Stimulated activated naive CD8-positive, alpha-beta T cell treated with anti-CD3 and anti-CD28 coated beads, Interleukin-15, amount 100 ng/mL, for 72 hours (primary cell): ENCODE data around the gene GPR101.
"Not testable (repeated sequence)": the region's sequence is repeated elsewhere in the genome, so short reads cannot be mapped to it uniquely, and the experiment has no call there.

Source experiments
- ATAC-seq: fragments of 150-1000 bp; cut with Tn5 transposase; 2 replicates; pipeline ENCODE4 v1.10.0; 2021; ENCODE audit warnings: mild to moderate bottlenecking, moderate library complexity
- DNase-seq, 2 donors: peaks; one replicate each; pipeline ENCODE4 v3.0.0; 2021 to 2022
- H3K27ac Mint-ChIP-seq, 2 donors: one replicate each; pipeline ENCODE4 v1.8.0; 2022; ENCODE audit warnings: mild to moderate bottlenecking in 2 of 2, mixed read lengths in 2 of 2, moderate library complexity in 2 of 2
- H3K27me3 Mint-ChIP-seq: one replicate; pipeline ENCODE4 v1.8.0; 2022; ENCODE audit warnings: mixed read lengths
- H3K4me1 Mint-ChIP-seq: one replicate; pipeline ENCODE4 v1.8.0; 2022; ENCODE audit warnings: mild to moderate bottlenecking, mixed read lengths
- H3K4me3 Mint-ChIP-seq, 2 donors: one replicate each; pipeline ENCODE4 v1.8.0; 2022; ENCODE audit warnings: mild to moderate bottlenecking in 2 of 2, mixed read lengths in 2 of 2, moderate library complexity in 1 of 2
- H3K9me3 Mint-ChIP-seq, 2 donors: one replicate each; pipeline ENCODE4 v1.8.0; 2022; ENCODE audit warnings: mixed read lengths in 2 of 2

Gene GPR101

GRCh38 chrX:137032841-137033773 is 688 bp downstream of the GPR101 start:
- Mint-ChIP-seq H3K4me3 (no peak overlapping the region), H3K27ac (no peak overlapping the region), H3K27me3 (peaks cover 51% of the 10 kb centered on the region), H3K4me1 (peaks cover 7% of the 10 kb centered on the region), H3K9me3 (no peaks in the 10 kb centered on the region)
- DNase-seq (no peak), ATAC-seq (peak; percentile 40)

GRCh38 chrX:137032341-137032694 is 1.5 kb downstream of the GPR101 start:
- peak; percentile 2 for ATAC-seq
- H3K9me3 Mint-ChIP-seq = no peaks in the 10 kb centered on the region
- H3K4me1 Mint-ChIP-seq = peaks cover 7% of the 10 kb centered on the region

GRCh38 chrX:137031517-137032340 is 2.1 kb downstream of the GPR101 start:
- peak overlapping the region in 1 of 2 donors; percentile 70 for H3K4me3 Mint-ChIP-seq
- H3K4me1 Mint-ChIP-seq = peaks cover 7% of the 10 kb centered on the region

More at GRCh38 chrX:137032341-137032694, 1.5 kb downstream of the GPR101 start:
- no peak overlapping the region for H3K27ac Mint-ChIP-seq
- no peak overlapping the region for H3K4me3 Mint-ChIP-seq
- H3K27me3 Mint-ChIP-seq = peaks cover 43% of the 10 kb centered on the region
- DNase-seq = no peak

GRCh38 chrX:137031039-137031438 is 2.8 kb downstream of the GPR101 start:
- H3K4me3 Mint-ChIP-seq = peak overlapping the region in 1 of 2 donors; percentile 70
- no peak for DNase-seq
- no peak for ATAC-seq
- no peak overlapping the region for H3K27ac Mint-ChIP-seq
- peaks cover 7% of the 10 kb centered on the region for H3K4me1 Mint-ChIP-seq
- peaks cover 50% of the 10 kb centered on the region for H3K27me3 Mint-ChIP-seq
- H3K9me3 Mint-ChIP-seq = no peaks in the 10 kb centered on the region

More at GRCh38 chrX:137031517-137032340, 2.1 kb downstream of the GPR101 start:
- peak in 1 of 2 donors; percentile 44 for DNase-seq
- H3K9me3 Mint-ChIP-seq = no peaks in the 10 kb centered on the region
- H3K27ac Mint-ChIP-seq = no peak overlapping the region
- H3K27me3 Mint-ChIP-seq = peaks cover 47% of the 10 kb centered on the region
- peak; percentile 82 for ATAC-seq

GRCh38 chrX:137028699-137029098 is 5.1 kb downstream of the GPR101 start:
- no peak for ATAC-seq
- Mint-ChIP-seq H3K27me3 (peaks cover 30% of the 10 kb centered on the region), H3K4me1 (peaks cover 7% of the 10 kb centered on the region)

GRCh38 chrX:137025930-137026329 is 7.9 kb downstream of the GPR101 start:
- Mint-ChIP-seq H3K9me3 (no peaks in the 10 kb centered on the region), H3K4me3 (no peak overlapping the region), H3K4me1 (peaks cover 2% of the 10 kb centered on the region), H3K27ac (no peak overlapping the region), H3K27me3 (peaks cover 30% of the 10 kb centered on the region)
- no peak for DNase-seq
- ATAC-seq = no peak

More at GRCh38 chrX:137028699-137029098, 5.1 kb downstream of the GPR101 start:
- no peak overlapping the region for H3K27ac Mint-ChIP-seq
- no peak for DNase-seq
- H3K9me3 Mint-ChIP-seq = no peaks in the 10 kb centered on the region
- H3K4me3 Mint-ChIP-seq = no peak overlapping the region

GRCh38 chrX:137000236-137000635 is 33.6 kb downstream of the GPR101 start:
- not testable (repeated sequence) for H3K27ac Mint-ChIP-seq

GRCh38 chrX:136999024-136999423 is 34.8 kb downstream of the GPR101 start:
- DNase-seq = no peak
- no peak overlapping the region for H3K27ac Mint-ChIP-seq
- no peaks in the 10 kb centered on the region for H3K4me1 Mint-ChIP-seq
- ATAC-seq = no peak
- H3K4me3 Mint-ChIP-seq = no peak overlapping the region
- H3K9me3 Mint-ChIP-seq = no peaks in the 10 kb centered on the region
- H3K27me3 Mint-ChIP-seq = no peaks in the 10 kb centered on the region

More at GRCh38 chrX:137000236-137000635, 33.6 kb downstream of the GPR101 start:
- ATAC-seq, H3K4me3 Mint-ChIP-seq, H3K27me3 Mint-ChIP-seq, DNase-seq, H3K4me1 Mint-ChIP-seq: not testable (repeated sequence)
- H3K9me3 Mint-ChIP-seq = peaks cover 7 to 11% of the 10 kb centered on the region in 2 donors
